Dendritic cell treated with granulocyte-macrophage colony-stimulating factor and Interleukin-4, amounts not matched to agents 40 ng/mL and 50 ng/mL, for 4 days (primary cell): ENCODE measurements around the gene PDCD11.
"Not testable (repeated sequence)": the region's sequence is repeated elsewhere in the genome, so short reads cannot be mapped to it uniquely, and the experiment has no call there.

Experiments used
- H3K27ac Mint-ChIP-seq: one replicate; pipeline ENCODE4 v1.8.0; 2022; ENCODE audit warnings: mild to moderate bottlenecking, mixed read lengths
- H3K27me3 Mint-ChIP-seq: one replicate; pipeline ENCODE4 v1.8.0; 2022; ENCODE audit warnings: mild to moderate bottlenecking, mixed read lengths
- H3K36me3 Mint-ChIP-seq: one replicate; pipeline ENCODE4 v1.8.0; 2022; ENCODE audit warnings: low read depth, mixed read lengths
- H3K4me1 Mint-ChIP-seq: one replicate; pipeline ENCODE4 v1.8.0; 2022; ENCODE audit warnings: low read depth, mixed read lengths
- H3K4me3 Mint-ChIP-seq: one replicate; pipeline ENCODE4 v1.8.0; 2022; ENCODE audit warnings: mild to moderate bottlenecking, moderate library complexity, mixed read lengths
- H3K9me3 Mint-ChIP-seq: one replicate; pipeline ENCODE4 v1.8.0; 2022; ENCODE audit warnings: mixed read lengths
- intact Hi-C: fragments of 100-400 bp; cut with micrococcal nuclease; formaldehyde crosslinking; loops from one replicate; pipeline ENCODE4 v1.15.0; 2022

The PDCD11 gene, protein sequence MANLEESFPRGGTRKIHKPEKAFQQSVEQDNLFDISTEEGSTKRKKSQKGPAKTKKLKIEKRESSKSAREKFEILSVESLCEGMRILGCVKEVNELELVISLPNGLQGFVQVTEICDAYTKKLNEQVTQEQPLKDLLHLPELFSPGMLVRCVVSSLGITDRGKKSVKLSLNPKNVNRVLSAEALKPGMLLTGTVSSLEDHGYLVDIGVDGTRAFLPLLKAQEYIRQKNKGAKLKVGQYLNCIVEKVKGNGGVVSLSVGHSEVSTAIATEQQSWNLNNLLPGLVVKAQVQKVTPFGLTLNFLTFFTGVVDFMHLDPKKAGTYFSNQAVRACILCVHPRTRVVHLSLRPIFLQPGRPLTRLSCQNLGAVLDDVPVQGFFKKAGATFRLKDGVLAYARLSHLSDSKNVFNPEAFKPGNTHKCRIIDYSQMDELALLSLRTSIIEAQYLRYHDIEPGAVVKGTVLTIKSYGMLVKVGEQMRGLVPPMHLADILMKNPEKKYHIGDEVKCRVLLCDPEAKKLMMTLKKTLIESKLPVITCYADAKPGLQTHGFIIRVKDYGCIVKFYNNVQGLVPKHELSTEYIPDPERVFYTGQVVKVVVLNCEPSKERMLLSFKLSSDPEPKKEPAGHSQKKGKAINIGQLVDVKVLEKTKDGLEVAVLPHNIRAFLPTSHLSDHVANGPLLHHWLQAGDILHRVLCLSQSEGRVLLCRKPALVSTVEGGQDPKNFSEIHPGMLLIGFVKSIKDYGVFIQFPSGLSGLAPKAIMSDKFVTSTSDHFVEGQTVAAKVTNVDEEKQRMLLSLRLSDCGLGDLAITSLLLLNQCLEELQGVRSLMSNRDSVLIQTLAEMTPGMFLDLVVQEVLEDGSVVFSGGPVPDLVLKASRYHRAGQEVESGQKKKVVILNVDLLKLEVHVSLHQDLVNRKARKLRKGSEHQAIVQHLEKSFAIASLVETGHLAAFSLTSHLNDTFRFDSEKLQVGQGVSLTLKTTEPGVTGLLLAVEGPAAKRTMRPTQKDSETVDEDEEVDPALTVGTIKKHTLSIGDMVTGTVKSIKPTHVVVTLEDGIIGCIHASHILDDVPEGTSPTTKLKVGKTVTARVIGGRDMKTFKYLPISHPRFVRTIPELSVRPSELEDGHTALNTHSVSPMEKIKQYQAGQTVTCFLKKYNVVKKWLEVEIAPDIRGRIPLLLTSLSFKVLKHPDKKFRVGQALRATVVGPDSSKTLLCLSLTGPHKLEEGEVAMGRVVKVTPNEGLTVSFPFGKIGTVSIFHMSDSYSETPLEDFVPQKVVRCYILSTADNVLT (N-terminal part only)

DNA sequence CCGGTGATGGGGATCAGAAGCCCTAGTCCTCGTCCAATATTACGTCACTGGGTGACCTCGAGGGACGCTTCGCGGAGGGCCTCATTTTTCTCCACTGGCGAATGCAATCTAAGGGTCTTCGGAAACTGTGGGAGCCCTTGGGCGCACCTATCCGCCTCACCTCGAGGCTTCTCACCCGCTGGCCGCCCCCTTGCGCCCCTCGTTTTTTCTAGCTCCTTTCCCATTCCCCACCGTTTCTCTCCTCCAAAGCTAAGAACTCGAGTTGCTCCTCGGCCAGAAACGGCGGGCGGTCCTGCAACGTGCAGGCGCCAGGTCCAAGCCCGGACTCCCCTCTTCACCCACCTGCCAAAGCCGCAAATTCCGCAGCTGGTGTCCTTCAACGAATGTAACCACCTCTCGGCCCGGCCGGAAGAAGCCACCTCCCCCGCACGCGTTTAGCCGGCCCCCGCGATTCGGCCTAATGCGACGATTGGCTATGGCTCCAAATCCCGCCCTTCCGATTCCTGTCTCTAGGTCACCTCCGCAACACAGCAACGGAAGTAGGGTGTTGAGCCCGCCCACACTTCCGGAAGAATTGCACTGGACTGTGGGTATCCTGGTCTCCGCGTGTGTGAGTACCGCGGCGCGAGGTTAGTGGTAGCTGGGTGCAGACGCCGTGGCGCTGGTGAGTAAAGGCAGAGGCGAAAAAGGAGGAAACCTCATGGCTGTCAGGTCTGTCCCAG lies at the start of gene PDCD11, which contains the start of gene ATP5MK:
TSS of gene PDCD11 (plus strand) at position 560 of the 722 bp plus-strand sequence. CDS start 1,801 bp downstream, outside the sequence.
TSS of gene ATP5MK (minus strand) at position 409 of the 722 bp plus-strand sequence. CDS start 4,018 bp downstream, outside the sequence.
- H3K27me3 Mint-ChIP-seq, result no peaks in the 10 kb centered on the region
- peak within 1 kb of the TSS; percentile 93 for H3K4me3 Mint-ChIP-seq
- H3K27ac Mint-ChIP-seq, result peak within 1 kb of the TSS; percentile 90
- peaks cover 70% of the 10 kb centered on the region for H3K36me3 Mint-ChIP-seq
- intact Hi-C loops, result no loop called here
- no peaks in the 10 kb centered on the region for H3K9me3 Mint-ChIP-seq
- peaks cover 42% of the 10 kb centered on the region for H3K4me1 Mint-ChIP-seq

DNA sequence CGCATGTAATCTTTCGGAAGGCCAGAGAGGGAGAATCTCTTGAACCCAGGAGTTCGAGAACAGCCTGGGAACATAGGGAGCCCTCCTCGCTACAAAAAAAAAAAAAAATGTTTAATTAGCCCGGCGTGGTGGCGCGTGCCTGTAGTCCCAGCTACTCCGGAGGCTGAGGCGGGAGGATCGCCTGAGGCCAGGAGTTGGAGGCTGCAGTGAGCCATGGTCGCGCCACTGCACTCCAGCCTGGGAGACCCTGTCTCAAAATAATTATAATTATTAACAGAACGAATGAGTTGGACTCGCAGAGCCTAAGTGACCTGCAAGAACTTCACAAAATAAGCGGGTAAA lies 46.3 kb upstream of the PDCD11 start:
- H3K4me1 Mint-ChIP-seq, result peaks cover 5% of the 10 kb centered on the region
- H3K9me3 Mint-ChIP-seq, result no peaks in the 10 kb centered on the region
- peaks cover 30% of the 10 kb centered on the region for H3K36me3 Mint-ChIP-seq
- peak overlapping the region; percentile 91 for H3K27ac Mint-ChIP-seq
- intact Hi-C loops, result loop anchor here (2.0 kb wide), 1 partner anchor 17 kb away; the partner anchor contains the start of gene TAF5
- no peaks in the 10 kb centered on the region for H3K27me3 Mint-ChIP-seq
- peak overlapping the region; percentile 99 for H3K4me3 Mint-ChIP-seq

- peak within 1 kb of the TSS; percentile 91 for H3K27ac Mint-ChIP-seq
- intact Hi-C loops, result loop anchor here (2.0 kb wide), 1 partner anchor 16 kb away; the partner anchor contains the start of gene TAF5
- H3K27me3 Mint-ChIP-seq, result no peaks in the 10 kb centered on the region
- H3K4me3 Mint-ChIP-seq, result peak within 1 kb of the TSS; percentile 99
- H3K36me3 Mint-ChIP-seq, result peaks cover 26% of the 10 kb centered on the region
- no peaks in the 10 kb centered on the region for H3K9me3 Mint-ChIP-seq
- H3K4me1 Mint-ChIP-seq, result peaks cover 5% of the 10 kb centered on the region
Measured at GRCh38 chr10:103350517-103351260, 45.7 kb upstream of the PDCD11 start, which contains the start of gene PCGF6. PCGF6 (minus strand) TSS chr10:103351140; CDS start chr10:103351066, 74 bp downstream.

GRCh38 chr10:103353281-103353680 lies 43.1 kb upstream of the PDCD11 start:
- intact Hi-C loops, result no loop called here
- Mint-ChIP-seq H3K27me3 (no peaks in the 10 kb centered on the region), H3K4me1 (peaks cover 5% of the 10 kb centered on the region)

DNA sequence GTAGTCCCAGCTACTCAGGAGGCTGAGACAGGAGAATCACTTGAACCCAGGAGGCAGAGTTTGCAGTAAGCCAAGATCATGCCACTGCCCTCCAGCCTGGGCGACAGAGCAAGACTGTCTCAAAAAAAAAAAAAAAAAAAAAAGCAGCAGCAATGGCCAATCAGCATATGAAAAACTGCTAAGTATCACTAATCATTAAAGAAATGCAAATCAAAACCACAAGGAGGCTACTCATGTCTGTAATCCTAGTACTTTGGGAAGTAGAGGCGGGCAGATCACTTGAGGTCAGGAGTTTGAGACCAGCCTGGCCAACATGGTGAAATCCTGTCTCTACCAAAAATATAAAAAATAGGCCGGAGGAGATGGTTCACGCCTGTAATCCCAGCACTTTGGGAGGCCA lies 41.9 kb upstream of the PDCD11 start:
- H3K27ac Mint-ChIP-seq, H3K4me3 Mint-ChIP-seq, intact Hi-C loops, H3K27me3 Mint-ChIP-seq, H3K4me1 Mint-ChIP-seq, H3K9me3 Mint-ChIP-seq, H3K36me3 Mint-ChIP-seq: not testable (repeated sequence)

More at GRCh38 chr10:103353281-103353680, 43.1 kb upstream of the PDCD11 start:
- H3K9me3 Mint-ChIP-seq, result no peaks in the 10 kb centered on the region
- H3K27ac Mint-ChIP-seq, result no peak overlapping the region
- peaks cover 10% of the 10 kb centered on the region for H3K36me3 Mint-ChIP-seq
- no peak overlapping the region for H3K4me3 Mint-ChIP-seq

DNA sequence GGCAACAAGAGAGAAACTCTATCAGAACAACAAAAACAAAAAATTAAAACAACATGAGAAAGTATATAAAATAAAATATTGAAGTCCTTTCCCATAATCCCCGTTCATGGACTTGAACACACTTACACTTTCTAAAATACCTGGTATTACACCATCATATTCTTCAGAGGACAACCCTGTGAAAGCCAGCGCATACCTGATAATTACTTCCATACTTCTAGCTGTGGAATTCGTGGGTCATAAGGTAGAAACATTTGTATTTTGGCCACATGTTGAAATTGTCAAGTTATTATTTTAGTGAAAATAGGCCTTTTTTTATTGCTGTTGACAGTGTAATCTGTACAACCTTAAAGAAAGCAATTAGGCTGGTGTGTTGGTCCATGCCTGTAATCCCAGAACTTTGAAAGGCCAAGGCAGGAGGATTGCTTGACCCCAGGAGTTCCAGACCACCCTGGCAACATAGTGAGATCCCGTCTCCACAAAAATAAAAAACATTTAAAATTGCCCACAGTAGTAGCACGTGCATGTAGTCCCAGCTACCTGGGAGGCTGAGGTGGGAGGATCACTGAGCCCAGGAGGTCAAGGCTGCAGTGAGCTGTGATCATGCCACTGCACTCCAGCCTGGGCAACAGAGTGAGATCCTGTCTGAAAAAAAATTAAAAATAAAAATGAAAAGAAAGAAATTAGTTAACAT lies 40.4 kb upstream of the PDCD11 start:
- H3K36me3 Mint-ChIP-seq, result no peaks in the 10 kb centered on the region
- H3K4me3 Mint-ChIP-seq, result no peak overlapping the region
- no peaks in the 10 kb centered on the region for H3K27me3 Mint-ChIP-seq
- H3K27ac Mint-ChIP-seq, result no peak overlapping the region
- no peaks in the 10 kb centered on the region for H3K4me1 Mint-ChIP-seq
- H3K9me3 Mint-ChIP-seq, result no peaks in the 10 kb centered on the region
- intact Hi-C loops, result no loop called here

DNA sequence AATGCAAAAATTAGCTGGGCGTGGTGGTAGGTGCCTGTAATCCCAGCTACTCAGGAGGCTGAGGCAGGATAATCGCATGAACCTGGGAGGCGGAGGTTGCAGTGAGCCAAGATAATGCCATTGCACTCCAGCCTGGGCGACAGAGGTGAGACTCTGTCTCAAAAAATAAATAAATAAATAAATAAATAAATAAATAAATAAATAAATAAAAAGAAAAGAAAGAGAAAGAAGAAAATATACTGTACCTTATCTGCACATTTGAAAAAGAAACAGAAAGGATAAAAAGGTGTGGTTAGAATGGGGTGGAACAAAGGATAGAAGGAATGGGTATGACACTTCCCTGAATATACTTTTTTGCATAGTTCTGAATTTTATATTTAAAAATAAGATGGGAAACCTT lies 36.9 kb upstream of the PDCD11 start:
- H3K9me3 Mint-ChIP-seq, result not testable (repeated sequence)

DNA sequence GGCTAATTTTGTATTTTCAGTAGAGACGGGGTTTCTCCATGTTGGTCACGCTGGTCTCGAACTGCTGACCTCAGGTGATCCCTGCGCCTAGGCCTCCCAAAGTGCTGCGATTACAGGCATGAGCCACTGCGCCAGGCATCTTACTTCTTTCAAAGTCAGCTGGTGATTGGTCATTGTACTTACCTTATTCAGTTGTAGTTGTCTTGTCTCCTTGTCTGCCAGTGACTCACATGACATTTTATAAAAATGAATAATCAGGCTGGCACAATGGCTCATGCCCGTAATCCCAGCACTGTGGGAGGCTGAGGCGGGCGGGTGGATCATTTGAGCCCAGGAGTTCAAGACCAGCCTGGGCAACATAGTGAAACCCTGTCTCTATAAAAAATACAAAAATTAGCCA lies 35.6 kb upstream of the PDCD11 start:
- H3K27ac Mint-ChIP-seq, H3K27me3 Mint-ChIP-seq, H3K36me3 Mint-ChIP-seq, H3K4me3 Mint-ChIP-seq, H3K4me1 Mint-ChIP-seq, intact Hi-C loops, H3K9me3 Mint-ChIP-seq: not testable (repeated sequence)

More for the DNA sequence above, 36.9 kb upstream of the PDCD11 start:
- H3K27ac Mint-ChIP-seq, intact Hi-C loops, H3K27me3 Mint-ChIP-seq, H3K36me3 Mint-ChIP-seq, H3K4me3 Mint-ChIP-seq, H3K4me1 Mint-ChIP-seq: not testable (repeated sequence)

DNA sequence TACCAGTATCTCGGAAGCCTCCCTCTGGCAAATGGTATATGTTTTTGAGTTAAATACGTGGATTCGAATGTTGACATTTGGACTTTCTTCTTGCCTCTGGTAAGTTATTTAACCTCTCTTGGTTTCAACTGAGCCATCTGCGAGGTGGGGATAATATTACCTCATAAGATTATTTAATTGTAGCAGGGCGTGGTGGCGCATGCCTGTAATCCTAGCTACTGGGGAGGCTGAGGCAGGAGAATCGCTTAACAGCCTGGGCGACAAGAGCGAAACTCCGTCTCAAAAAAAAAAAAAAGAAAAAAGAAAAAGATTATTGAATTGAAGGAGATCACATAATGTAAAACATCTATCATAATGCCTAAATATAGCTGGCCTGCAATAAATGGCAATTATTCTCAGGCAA lies 29.0 kb upstream of the PDCD11 start:
- Mint-ChIP-seq H3K27me3 (no peaks in the 10 kb centered on the region), H3K9me3 (no peaks in the 10 kb centered on the region)
- intact Hi-C loops, result loop anchor here (2.0 kb wide), 1 partner anchor 17 kb away; the partner anchor contains the start of gene PCGF6

GRCh38 chr10:103367782-103368518 lies 28.5 kb upstream of the PDCD11 start, which contains the start of gene TAF5:
TAF5 (plus strand) TSS chr10:103367976; CDS start chr10:103367990, 14 bp downstream.
- peak within 1 kb of the TSS; percentile 81 for H3K27ac Mint-ChIP-seq
- intact Hi-C loops, result loop anchor here (2.0 kb wide), 2 partner anchors 17 to 27 kb away; partner anchors contain the start of gene PCGF6
- no peaks in the 10 kb centered on the region for H3K27me3 Mint-ChIP-seq
- H3K4me3 Mint-ChIP-seq, result peak within 1 kb of the TSS; percentile 85
- no peaks in the 10 kb centered on the region for H3K36me3 Mint-ChIP-seq
- H3K4me1 Mint-ChIP-seq, result no peaks in the 10 kb centered on the region
- H3K9me3 Mint-ChIP-seq, result no peaks in the 10 kb centered on the region

More for the DNA sequence above, 29.0 kb upstream of the PDCD11 start:
- Mint-ChIP-seq H3K27ac (peak overlapping the region; percentile 81), H3K4me1 (no peaks in the 10 kb centered on the region), H3K4me3 (peak overlapping the region; percentile 85), H3K36me3 (no peaks in the 10 kb centered on the region)

GRCh38 chr10:103373544-103373943 lies 22.9 kb upstream of the PDCD11 start:
- Mint-ChIP-seq H3K4me1 (no peaks in the 10 kb centered on the region), H3K27ac (no peak overlapping the region), H3K4me3 (no peak overlapping the region), H3K27me3 (no peaks in the 10 kb centered on the region), H3K36me3 (peaks cover 45% of the 10 kb centered on the region), H3K9me3 (no peaks in the 10 kb centered on the region)
- intact Hi-C loops, result no loop called here
